GM23248 (cell line): ENCODE results near the gene SMIM13.

Experiments
- EZH2 ChIP-seq: fragments of 200-600 bp; sonication (generic); IDR thresholded peaks from 2 replicates; pipeline ENCODE4 v1.6.1; 2018; ENCODE audit warnings: antibody characterized with exemption, mild to moderate bottlenecking; ENCODE audit not compliant: insufficient read depth, poor library complexity, severe bottlenecking
- EZH2phosphoT487 ChIP-seq: fragments of 200-600 bp; sonication (generic); IDR thresholded peaks from 2 replicates; pipeline ENCODE4 v1.6.1; 2018; ENCODE audit warnings: antibody characterized with exemption, moderate library complexity, mild to moderate bottlenecking, low read depth; ENCODE audit not compliant: insufficient read depth

- no peak for TF ChIP-seq EZH2phosphoT487
- no peak for TF ChIP-seq EZH2
These were observed 68.6 kb downstream of the SMIM13 start for GRCh38 chr6:11162262-11162661.
